D721Med (cell line): ENCODE results near the gene DUXB.
A peak's percentile ranks its signal among the peaks of the same experiment; 100 is the strongest.

ENCODE experiments used
- DNase-seq: peaks from one replicate; pipeline ENCODE4 v3.0.0; 2011; ENCODE audit warnings: low spot score; ENCODE audit not compliant: insufficient read length
- FAIRE-seq: peaks from 2 replicates; lab custom pipeline; 2011; peaks lifted over from hg19 to GRCh38; lab: Jason Lieb, UNC
- CTCF ChIP-seq: IDR thresholded peaks from 2 replicates; pipeline ENCODE4 v1.5.1; 2012; ENCODE audit warnings: mild to moderate bottlenecking, control low read depth; ENCODE audit not compliant: insufficient read depth; ENCODE audit errors: missing control alignments

The DUXB gene

GRCh38 chr16:75647492-75648264, 53.6 kb downstream of the DUXB start, which contains the start of the genes KARS1 and TERF2IP:
Gene KARS1, minus strand, starts transcription at chr16:75647665. Its CDS starts 26 bp downstream, at chr16:75647639.
Gene TERF2IP, plus strand, starts transcription at chr16:75647773. Its CDS starts 110 bp downstream, at chr16:75647883.
- FAIRE-seq (no peak), DNase-seq (peak; percentile 37)
- no peak for TF ChIP-seq CTCF

- FAIRE-seq = no peak
- no peak for DNase-seq
- TF ChIP-seq CTCF = no peak
Measured at GRCh38 chr16:75647112-75647491, 54.2 kb downstream of the DUXB start.

- FAIRE-seq (no peak), DNase-seq (no peak)
- TF ChIP-seq CTCF = no peak
Measured at GRCh38 chr16:75644240-75645012, 56.8 kb downstream of the DUXB start.
